K562 (cell line): Measurements from ENCODE around the gene CRYBG1. TPM values are rescaled to one million over a fixed set of nuclear protein-coding genes. Genes with fewer than 3 reads are reported as not detected.

Experiments used
- ASH1L ChIP-seq: fragments of 450-650 bp; IDR thresholded peaks from 2 replicates; pipeline ENCODE4 v1.6.1; 2018; ENCODE audit warnings: borderline replicate concordance, mild to moderate bottlenecking, low read depth; ENCODE audit not compliant: partially characterized antibody
- BCOR ChIP-seq: fragments of 450-650 bp; IDR thresholded peaks from 2 replicates; pipeline ENCODE4 v1.6.1; 2016
- CAMTA2 ChIP-seq: fragments of 250-450 bp; sonication (Bioruptor Pico); conservative IDR thresholded peaks from 2 replicates; pipeline ENCODE4 v1.5.1; 2022
- CXXC5 ChIP-seq: fragments of 250-450 bp; sonication (Bioruptor Pico); IDR thresholded peaks from 2 replicates; pipeline ENCODE4 v1.8.0; 2022; ENCODE audit warnings: inconsistent platforms, mild to moderate bottlenecking, moderate library complexity
- GATAD2B ChIP-seq: fragments of 450-650 bp; IDR thresholded peaks from 2 replicates; pipeline ENCODE4 v1.6.1; 2017; ENCODE audit warnings: mild to moderate bottlenecking, borderline replicate concordance
- HDAC3 ChIP-seq: fragments of 450-650 bp; IDR thresholded peaks from 2 replicates; pipeline ENCODE4 v1.6.1; 2018; ENCODE audit warnings: borderline replicate concordance, mild to moderate bottlenecking, moderate library complexity; ENCODE audit not compliant: partially characterized antibody
- HLTF ChIP-seq: fragments of 450-650 bp; IDR thresholded peaks from 2 replicates; pipeline ENCODE4 v1.6.1; 2016
- HNRNPL ChIP-seq: fragments of 200-400 bp; formaldehyde crosslinking; IDR thresholded peaks from 2 replicates; pipeline ENCODE4 v1.6.1; 2017; ENCODE audit warnings: low read depth, mild to moderate bottlenecking, low read length
- HNRNPUL1 ChIP-seq: fragments of 200-400 bp; formaldehyde crosslinking; IDR thresholded peaks from 2 replicates; pipeline ENCODE4 v1.6.1; 2017; ENCODE audit warnings: low read length
- JUND ChIP-seq, 2 experiments: IDR thresholded peaks; 2 replicates in 1 of 2; 3 replicates in 1 of 2; pipeline ENCODE4 v1.6.1; 2011; ENCODE audit warnings: borderline replicate concordance in 2 of 2, low read depth in 2 of 2, low read length in 2 of 2, improper control_type of control experiment in 1 of 2, missing biosample characterization in 1 of 2, missing genetic modification characterization in 1 of 2, missing genetic modification reagents in 1 of 2
- KHSRP ChIP-seq: fragments of 450-650 bp; IDR thresholded peaks from 2 replicates; pipeline ENCODE4 v1.6.1; 2017
- MAFK ChIP-seq: IDR thresholded peaks from 2 replicates; pipeline ENCODE4 v1.6.1; 2011; ENCODE audit warnings: low read length, improper control_type of control experiment
- NBN ChIP-seq: fragments of 450-650 bp; IDR thresholded peaks from 2 replicates; pipeline ENCODE4 v1.6.1; 2016; ENCODE audit warnings: low read depth, mild to moderate bottlenecking
- POLR2A ChIP-seq: fragments of 450-650 bp; conservative IDR thresholded peaks from 2 replicates; pipeline ENCODE4 v1.6.1; 2016
- SMAD1 ChIP-seq: fragments of 150-350 bp; IDR thresholded peaks from 2 replicates; pipeline ENCODE4 v1.6.1; 2014; ENCODE audit warnings: low read length, low read depth; ENCODE audit not compliant: partially characterized antibody
- TAF7 ChIP-seq: fragments of 450-650 bp; IDR thresholded peaks from 2 replicates; pipeline ENCODE4 v1.6.1; 2016; ENCODE audit warnings: missing genetic modification characterization, missing compliant biosample characterization
- TAL1 ChIP-seq: fragments of 450-650 bp; IDR thresholded peaks from 2 replicates; pipeline ENCODE4 v1.6.1; 2016; ENCODE audit warnings: mild to moderate bottlenecking
- TRIM24 ChIP-seq, 2 experiments: fragments of 450-650 bp; IDR thresholded peaks; 2 replicates each; pipeline ENCODE4 v1.6.1; 2016
- XRCC4 ChIP-seq: IDR thresholded peaks from one replicate; pipeline ENCODE4 v1.6.1; 2011; ENCODE audit not compliant: insufficient read depth, insufficient read length; ENCODE audit errors: extremely low read depth
- ZBTB17 ChIP-seq: fragments of 450-650 bp; formaldehyde crosslinking; IDR thresholded peaks from 2 replicates; pipeline ENCODE4 v1.4.0; 2020; ENCODE audit warnings: mild to moderate bottlenecking
- ZNF311 ChIP-seq: fragments of 250-450 bp; sonication (Bioruptor Pico); IDR thresholded peaks from 2 replicates; pipeline ENCODE4 v1.4.0; 2020; ENCODE audit warnings: mild to moderate bottlenecking, moderate library complexity
- ZNF830 ChIP-seq: fragments of 250-450 bp; sonication (Bioruptor Pico); IDR thresholded peaks from 2 replicates; pipeline ENCODE4 v1.5.0; 2021; ENCODE audit warnings: mild to moderate bottlenecking
- polyA plus RNA-seq, 8 experiments: library from polyadenylated mRNA; depleted of rRNA in 4 of 8; stranded (reverse) in 5 of 8; unstranded in 3 of 8; fragments of >200 nt; fragmentation: Nextera tagmentation in 2 of 8; fragmentation: Illumina TruSeq in 1 of 8; extraction: Ambion mirVana in 2 of 8; extraction: Trizol in 1 of 8; gene quantifications; 2 replicates each; pipeline versions ENCODE4 v1.2.1 to v1.2.3, GENCODE V29; 2011 to 2014; ENCODE audit warnings: inconsistent platforms in 1 of 8, missing spikeins in 1 of 8
- total RNA-seq, 7 experiments: library from RNA; depleted of rRNA in 6 of 7; stranded (reverse); fragments of >200 nt in 6 of 7; fragmentation: Illumina TruSeq in 2 of 7; extraction: Trizol in 2 of 7; gene quantifications; 2 replicates each; pipeline versions ENCODE4 v1.2.1 to v1.2.3, GENCODE V29; 2011 to 2021; ENCODE audit warnings: low replicate concordance in 1 of 7
- TF ChIP-seq, protein P1 (sequence below): fragments of 450-650 bp; conservative IDR thresholded peaks from 2 replicates; pipeline ENCODE4 v1.6.1; 2016; ENCODE audit warnings: missing genetic modification characterization, low read depth, mild to moderate bottlenecking, control low read depth, missing compliant biosample characterization
- TF ChIP-seq, protein P2 (sequence below): fragments of 450-650 bp; IDR thresholded peaks from 2 replicates; pipeline ENCODE4 v1.7.1; 2018; ENCODE audit warnings: mild to moderate bottlenecking, low read depth; ENCODE audit not compliant: partially characterized antibody
- TF ChIP-seq, protein P3 (sequence below): fragments of 250-450 bp; sonication (Bioruptor Pico); IDR thresholded peaks from 2 replicates; pipeline ENCODE4 v1.4.0; 2020

Gene CRYBG1
- total and polyA plus RNA-seq, 9 of the 15 experiments (the other 6 are each of a cell fraction or from before 2014, with no cell fraction given), result 0.07 to 0.47 (median 0.11) TPM

DNA sequence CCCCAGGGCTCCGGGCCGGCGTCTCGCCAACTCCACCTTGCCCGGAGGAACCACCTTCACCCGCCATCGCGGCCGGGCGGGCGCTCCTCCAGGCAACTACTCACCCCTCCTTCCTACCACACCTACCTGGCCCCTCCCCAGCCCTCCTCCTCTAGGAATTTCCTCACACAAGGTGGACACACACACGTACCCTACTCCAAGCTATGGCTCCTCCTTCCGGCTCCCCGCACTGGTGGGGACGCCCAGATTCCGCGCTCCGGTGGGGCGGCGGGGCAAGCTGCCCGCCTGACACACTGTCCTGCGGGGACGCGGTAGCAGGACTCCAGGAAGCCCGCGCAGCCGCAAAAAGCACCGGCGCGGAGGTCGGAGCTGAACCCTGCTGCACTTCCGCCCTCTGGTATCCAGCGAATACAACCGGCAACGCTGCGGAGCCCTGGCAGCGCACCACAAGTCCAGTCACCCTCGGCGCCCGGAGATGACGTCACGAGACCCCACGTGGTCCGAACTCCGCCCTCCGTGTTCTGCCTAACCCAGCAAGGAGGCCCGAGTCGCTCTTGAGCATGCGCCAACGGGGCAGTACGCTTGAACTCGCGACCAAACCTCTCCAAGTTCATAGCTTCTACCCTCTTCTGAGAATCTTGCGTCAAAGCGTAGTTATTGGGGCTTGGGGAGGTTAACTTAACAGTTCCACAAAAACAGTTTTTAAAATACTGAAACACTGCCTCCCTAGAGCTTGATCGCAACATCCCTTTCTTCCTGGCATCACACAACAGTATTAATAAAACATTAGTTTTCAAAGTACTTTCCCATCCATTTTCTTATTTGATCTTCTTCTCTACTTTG, 35.0 kb upstream of the CRYBG1 start, which contains the start of gene ATG5 (continued):
- TF ChIP-seq, protein P1, sequence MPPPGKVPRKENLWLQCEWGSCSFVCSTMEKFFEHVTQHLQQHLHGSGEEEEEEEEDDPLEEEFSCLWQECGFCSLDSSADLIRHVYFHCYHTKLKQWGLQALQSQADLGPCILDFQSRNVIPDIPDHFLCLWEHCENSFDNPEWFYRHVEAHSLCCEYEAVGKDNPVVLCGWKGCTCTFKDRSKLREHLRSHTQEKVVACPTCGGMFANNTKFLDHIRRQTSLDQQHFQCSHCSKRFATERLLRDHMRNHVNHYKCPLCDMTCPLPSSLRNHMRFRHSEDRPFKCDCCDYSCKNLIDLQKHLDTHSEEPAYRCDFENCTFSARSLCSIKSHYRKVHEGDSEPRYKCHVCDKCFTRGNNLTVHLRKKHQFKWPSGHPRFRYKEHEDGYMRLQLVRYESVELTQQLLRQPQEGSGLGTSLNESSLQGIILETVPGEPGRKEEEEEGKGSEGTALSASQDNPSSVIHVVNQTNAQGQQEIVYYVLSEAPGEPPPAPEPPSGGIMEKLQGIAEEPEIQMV (tag), result no peak
- peak; percentile 89 for TF ChIP-seq CXXC5 (CRISPR knock-in tag)
- TF ChIP-seq ZBTB17 (CRISPR knock-in tag), result 0 out of 2 replicates have a peak, but pooled peaks have one; percentile 48
- TF ChIP-seq HLTF, result peak; percentile 53; the same call in 1 of the 2 replicates
- peak; percentile 94 for TF ChIP-seq POLR2A
- TF ChIP-seq ZNF830, result 0 out of 2 replicates have a peak, but pooled peaks have one; percentile 50
- TF ChIP-seq HNRNPL, result peak; percentile 68; the same call in 1 of the 2 replicates
- no peak; the same call in 1 of the 2 replicates for TF ChIP-seq BCOR
- TF ChIP-seq HNRNPUL1, result no peak
- no peak for TF ChIP-seq TAL1
- TF ChIP-seq, protein P2, sequence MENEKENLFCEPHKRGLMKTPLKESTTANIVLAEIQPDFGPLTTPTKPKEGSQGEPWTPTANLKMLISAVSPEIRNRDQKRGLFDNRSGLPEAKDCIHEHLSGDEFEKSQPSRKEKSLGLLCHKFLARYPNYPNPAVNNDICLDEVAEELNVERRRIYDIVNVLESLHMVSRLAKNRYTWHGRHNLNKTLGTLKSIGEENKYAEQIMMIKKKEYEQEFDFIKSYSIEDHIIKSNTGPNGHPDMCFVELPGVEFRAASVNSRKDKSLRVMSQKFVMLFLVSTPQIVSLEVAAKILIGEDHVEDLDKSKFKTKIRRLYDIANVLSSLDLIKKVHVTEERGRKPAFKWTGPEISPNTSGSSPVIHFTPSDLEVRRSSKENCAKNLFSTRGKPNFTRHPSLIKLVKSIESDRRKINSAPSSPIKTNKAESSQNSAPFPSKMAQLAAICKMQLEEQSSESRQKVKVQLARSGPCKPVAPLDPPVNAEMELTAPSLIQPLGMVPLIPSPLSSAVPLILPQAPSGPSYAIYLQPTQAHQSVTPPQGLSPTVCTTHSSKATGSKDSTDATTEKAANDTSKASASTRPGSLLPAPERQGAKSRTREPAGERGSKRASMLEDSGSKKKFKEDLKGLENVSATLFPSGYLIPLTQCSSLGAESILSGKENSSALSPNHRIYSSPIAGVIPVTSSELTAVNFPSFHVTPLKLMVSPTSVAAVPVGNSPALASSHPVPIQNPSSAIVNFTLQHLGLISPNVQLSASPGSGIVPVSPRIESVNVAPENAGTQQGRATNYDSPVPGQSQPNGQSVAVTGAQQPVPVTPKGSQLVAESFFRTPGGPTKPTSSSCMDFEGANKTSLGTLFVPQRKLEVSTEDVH, result peak; percentile 89
- no peak for TF ChIP-seq ASH1L
- no peak for TF ChIP-seq ZNF311
- peak; percentile 94 for TF ChIP-seq KHSRP
- peak in 1 of 2 experiments; percentile 89; a peak in 2 of 4 replicates for TF ChIP-seq TRIM24 (IDR thresholded peaks at IDR 0.05)
- TF ChIP-seq XRCC4, result no peak
- TF ChIP-seq NBN, result peak; percentile 99
- 0 out of 2 replicates have a peak, but pooled peaks have one; percentile 12 for TF ChIP-seq GATAD2B
- TF ChIP-seq SMAD1, result peak; percentile 62
- TF ChIP-seq HDAC3, result no peak
- peak; percentile 46 for TF ChIP-seq MAFK
- TF ChIP-seq TAF7, result peak; percentile 71
- TF ChIP-seq, protein P3, sequence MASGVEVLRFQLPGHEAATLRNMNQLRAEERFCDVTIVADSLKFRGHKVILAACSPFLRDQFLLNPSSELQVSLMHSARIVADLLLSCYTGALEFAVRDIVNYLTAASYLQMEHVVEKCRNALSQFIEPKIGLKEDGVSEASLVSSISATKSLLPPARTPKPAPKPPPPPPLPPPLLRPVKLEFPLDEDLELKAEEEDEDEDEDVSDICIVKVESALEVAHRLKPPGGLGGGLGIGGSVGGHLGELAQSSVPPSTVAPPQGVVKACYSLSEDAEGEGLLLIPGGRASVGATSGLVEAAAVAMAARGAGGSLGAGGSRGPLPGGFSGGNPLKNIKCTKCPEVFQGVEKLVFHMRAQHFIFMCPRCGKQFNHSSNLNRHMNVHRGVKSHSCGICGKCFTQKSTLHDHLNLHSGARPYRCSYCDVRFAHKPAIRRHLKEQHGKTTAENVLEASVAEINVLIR (CRISPR knock-in tag), result peak; percentile 96
- TF ChIP-seq CAMTA2, result no peak
- peak; percentile 96 for TF ChIP-seq JUND (IDR thresholded peaks at IDR 0.05; ENCODE audit: borderline replicate concordance, low read depth, low read length)
- peak; percentile 93 for TF ChIP-seq JUND (tag; IDR thresholded peaks at IDR 0.05; ENCODE audit: borderline replicate concordance, low read depth, low read length)
